GM23248 (cell line): ENCODE results near the gene SHQ1.

Experiments
- EZH2 ChIP-seq: fragments of 200-600 bp; sonication (generic); IDR thresholded peaks from 2 replicates; pipeline ENCODE4 v1.6.1; 2018; ENCODE audit warnings: antibody characterized with exemption, mild to moderate bottlenecking; ENCODE audit not compliant: insufficient read depth, poor library complexity, severe bottlenecking
- EZH2phosphoT487 ChIP-seq: fragments of 200-600 bp; sonication (generic); IDR thresholded peaks from 2 replicates; pipeline ENCODE4 v1.6.1; 2018; ENCODE audit warnings: antibody characterized with exemption, moderate library complexity, mild to moderate bottlenecking, low read depth; ENCODE audit not compliant: insufficient read depth

GRCh38 chr3:72887705-72888545 lies 39.7 kb upstream of the SHQ1 start, which contains the start of gene GXYLT2:
- TF ChIP-seq EZH2: no peak
- TF ChIP-seq EZH2phosphoT487: no peak
